GM19372 (cell line): ENCODE data around the gene YY1.
"Not testable (repeated sequence)": the region's sequence is repeated elsewhere in the genome, so short reads cannot be mapped to it uniquely, and the experiment has no call there.

Experiments used
- ATAC-seq: cut with Tn5 transposase; IDR thresholded peaks from one replicate; pipeline ENCODE4 v1.9.1; 2021; ENCODE audit warnings: mild to moderate bottlenecking, low read depth, moderate library complexity; ENCODE audit not compliant: unreplicated experiment

The YY1 gene

DNA sequence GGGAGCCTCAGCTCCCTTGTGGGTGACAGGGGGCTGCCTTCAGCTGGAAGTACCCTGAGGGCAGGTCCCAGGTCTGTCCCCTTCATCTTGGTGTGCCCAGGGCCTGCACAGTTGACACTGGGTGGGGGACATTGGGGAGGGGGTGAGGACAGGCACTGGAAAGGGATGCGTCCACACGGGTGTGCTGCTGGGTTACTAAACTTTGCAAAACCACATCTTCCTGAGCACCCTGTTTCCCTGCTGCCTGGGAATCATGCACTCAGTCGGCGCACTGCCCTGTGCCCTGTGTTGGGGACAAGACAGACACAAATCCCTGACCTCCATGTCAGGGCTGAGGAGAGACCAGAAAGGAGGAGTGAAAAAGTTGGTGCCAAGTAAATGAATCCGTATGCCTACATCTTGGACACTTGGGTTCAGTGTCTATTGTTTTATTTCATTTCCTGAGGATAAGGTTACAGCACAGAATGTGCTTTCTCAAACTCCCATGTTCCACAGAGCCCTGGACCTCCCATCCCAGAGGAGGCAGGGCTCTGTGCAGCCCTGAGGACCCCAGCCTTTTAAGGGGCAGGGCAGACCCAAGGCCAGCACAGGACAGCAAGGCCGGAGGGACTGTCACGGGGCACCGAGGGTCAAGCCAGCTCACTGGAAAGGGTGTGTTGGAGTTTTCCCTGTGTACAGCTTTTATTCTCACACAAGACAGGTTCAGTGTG, 70.2 kb downstream of the YY1 start:
- ATAC-seq, result no peak

DNA sequence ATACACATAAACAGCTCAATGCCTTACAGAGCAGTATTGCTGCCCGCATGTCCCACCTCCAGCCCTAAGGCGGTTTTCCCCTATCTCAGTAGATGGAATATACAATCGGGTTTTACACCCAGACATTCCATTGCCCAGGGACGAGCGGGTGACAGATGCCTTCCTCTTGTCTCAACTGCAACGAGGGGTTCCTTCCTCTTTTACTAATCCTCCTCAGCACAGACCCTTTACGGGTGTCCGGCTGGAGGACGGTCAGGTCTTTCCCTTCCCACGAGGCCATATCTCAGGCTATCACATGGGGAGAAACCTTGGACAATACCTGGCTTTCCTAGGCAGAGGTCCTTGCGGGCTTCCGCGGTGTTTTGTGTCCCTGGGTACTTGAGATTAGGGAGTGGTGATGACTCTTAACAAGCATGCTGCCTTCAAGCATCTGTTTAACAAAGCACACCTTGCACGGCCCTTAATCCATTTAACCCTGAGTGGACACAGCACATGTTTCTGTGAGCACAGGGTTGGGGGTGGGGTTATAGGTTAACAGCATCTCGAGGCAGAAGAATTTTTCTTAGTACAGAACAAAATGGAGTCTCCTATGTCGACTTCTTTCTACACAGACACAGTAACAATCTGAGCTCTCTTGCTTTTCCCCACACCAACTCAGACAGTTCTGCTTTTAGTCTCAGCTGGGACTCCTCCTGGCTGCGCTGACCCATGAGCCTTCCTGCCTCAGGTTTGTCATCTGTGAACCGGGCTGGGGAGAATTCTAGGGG, 73.3 kb downstream of the YY1 start:
- not testable (repeated sequence) for ATAC-seq

DNA sequence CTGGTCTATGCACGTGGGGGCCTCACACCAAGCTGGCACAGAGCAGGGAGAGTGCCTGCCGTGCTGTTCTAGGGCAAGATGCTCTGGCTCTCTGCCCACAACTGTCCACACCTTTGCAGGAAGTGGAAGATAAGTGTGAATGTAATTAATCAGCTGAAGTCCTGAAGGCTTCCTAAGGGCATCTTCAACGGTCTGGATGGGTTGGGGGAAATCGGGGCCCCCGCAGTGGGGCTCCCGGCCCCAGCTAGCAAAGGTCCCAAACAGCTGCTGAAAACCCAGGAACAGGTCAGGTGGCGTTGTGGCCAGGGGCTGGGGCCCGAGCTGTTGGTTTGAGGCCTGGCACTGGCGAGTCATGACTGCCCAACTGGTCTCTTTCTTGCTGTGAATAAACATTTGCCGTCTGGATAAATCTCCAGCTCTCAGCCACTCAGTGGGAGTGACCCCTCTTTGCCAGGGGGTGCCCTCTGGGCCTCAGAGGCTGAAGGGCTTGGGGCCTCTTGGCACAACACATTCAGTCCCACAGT, 74.0 kb downstream of the YY1 start:
- no peak for ATAC-seq

GRCh38 chr14:100313464-100314230, 74.7 kb downstream of the YY1 start:
- ATAC-seq, result no peak

DNA sequence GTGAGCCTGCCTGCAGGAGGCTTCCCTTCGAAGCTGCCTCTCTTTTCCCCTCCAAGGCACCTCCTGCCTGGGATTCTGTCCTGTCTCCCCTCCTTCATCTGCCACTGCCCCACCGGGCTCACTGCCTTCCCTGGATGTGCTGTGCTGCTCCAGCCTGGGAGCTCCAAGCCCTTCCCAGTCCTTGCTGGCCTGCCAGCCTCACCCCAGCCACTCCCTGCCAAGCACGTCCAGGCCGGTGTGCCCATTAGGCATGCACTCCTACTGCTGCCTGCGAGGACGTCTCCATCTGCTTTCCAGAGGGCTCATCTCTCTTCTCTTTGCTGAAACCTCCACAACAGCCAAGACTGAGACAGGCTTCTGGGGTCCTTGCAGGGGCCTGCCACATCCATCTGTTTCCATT, 75.8 kb downstream of the YY1 start:
- ATAC-seq, result no peak

DNA sequence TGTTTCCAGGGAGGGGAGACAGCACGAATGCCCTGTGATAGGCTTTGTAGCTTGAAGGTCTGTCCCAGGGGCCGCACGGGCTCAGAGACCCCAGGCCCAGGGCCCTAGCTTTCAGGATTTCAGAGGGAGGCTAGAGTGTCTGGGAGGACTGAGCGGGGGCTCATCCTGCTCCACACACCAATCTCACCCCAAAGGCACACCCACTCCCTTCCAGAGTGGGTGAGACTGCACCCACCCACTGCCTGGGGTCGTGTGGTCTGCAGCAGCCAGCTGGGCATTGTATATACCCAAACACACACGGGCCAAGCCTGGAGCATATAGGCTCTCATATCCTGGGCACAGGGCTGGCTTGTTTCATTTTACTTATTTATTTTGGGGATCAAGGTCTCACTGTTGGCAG, 78.4 kb downstream of the YY1 start:
- ATAC-seq, result no peak

DNA sequence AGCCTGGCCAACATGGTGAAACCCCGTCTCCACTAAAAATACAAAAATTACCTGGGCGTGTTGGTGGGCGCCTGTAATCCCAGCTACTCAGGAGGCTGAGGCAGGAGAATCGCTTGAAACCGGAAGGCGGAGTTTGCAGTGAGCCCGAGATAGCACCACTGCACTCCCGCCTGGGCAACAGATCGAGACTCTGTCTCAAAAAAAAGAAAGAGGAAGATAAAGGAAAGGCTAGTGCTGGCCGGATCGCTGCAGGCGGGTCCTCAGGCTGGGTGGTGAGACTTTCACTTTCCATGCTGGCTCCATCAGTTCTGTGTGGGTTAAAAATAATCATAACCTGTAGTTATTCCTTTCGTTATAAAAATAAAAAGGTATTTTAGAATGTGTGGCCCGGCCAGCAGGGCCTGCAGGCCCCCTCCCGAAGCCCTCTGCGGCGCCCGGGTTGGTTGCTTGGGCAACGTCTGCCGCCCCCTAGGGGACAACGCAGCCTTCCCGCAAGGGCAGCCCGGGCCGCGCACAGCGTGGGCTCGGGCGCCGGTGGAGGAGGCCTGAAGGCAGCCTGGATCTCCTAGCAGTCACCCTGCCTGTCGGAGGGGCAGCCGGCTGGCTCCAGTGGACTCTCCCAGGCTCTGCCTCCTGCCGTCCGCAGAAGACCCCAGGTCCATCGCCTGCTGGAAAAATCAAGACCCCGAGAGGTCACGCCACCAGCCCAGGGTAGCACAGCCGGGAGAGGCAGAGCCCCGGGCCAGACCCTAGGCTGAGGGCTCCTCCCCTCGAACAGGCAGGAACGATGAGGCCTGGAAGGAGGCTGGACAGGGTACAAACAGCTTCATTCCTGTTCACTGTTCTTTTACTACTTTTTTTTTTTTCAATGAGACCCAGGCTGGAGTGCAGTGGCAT, 79.2 kb downstream of the YY1 start:
- ATAC-seq, result peak; percentile 89

GRCh38 chr14:100320157-100320856, 81.4 kb downstream of the YY1 start:
- ATAC-seq, result no peak

DNA sequence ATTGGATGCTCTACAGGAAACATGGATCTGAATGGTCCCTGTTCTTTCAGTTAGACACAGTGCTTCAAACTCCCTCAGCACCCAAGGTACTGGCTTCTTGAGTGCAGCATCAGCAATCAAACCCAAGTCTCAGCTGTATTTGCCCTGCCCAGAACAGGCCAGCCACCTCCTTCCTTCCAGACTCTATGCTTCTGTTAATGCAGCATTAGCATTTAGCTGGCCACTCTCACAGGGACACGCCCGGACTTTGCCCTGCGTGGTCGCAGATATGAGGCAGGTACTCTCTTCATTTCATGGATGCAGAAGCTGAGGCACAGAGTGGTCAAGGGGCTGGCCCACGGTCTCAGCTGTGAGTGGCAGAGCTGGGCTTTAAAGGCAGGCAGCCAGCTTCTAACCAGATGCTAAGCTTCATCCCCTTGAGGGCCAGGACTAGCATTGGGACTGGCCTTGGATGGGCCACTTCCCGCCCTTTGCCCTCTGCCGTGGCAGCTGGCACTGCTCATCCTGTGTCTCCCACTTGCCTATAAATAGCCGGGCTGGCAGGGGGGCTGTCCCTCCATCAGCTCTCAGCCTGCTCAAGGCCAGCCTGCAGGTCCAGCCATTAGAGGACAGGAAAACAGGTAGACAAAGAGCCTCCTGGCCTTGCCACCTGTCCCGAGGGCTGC, 82.7 kb downstream of the YY1 start:
- no peak for ATAC-seq

- ATAC-seq, result no peak
Observed at GRCh38 chr14:100322138-100322957, 83.4 kb downstream of the YY1 start.

- ATAC-seq, result no peak
Observed at GRCh38 chr14:100323121-100323941, 84.4 kb downstream of the YY1 start, which contains the start of gene SLC25A47. TSS of gene SLC25A47 (plus strand) at chr14:100323339. CDS start at chr14:100323415, 76 bp downstream.

- no peak for ATAC-seq
Observed at GRCh38 chr14:100323942-100324307, 85.0 kb downstream of the YY1 start.

DNA sequence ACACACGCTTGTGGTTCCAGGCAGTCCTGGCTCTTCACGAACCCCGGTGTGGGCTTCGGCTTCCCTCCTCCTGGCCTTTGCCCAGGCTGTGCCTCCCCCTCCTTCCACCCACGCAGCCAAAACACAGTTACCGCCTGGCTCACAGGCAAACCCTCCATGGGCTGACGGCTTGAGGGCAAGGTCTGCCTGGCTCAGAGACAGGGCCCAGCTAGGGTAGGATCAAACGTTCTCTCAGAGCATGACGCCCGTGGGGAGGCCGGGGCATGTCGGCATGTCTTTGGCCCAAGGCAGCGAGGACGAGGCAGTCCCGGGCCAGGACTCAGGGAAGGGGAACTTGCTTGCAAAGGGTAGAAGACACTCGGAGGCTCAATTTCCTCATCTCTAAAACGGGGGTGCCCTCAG, 86.3 kb downstream of the YY1 start:
- ATAC-seq, result no peak

DNA sequence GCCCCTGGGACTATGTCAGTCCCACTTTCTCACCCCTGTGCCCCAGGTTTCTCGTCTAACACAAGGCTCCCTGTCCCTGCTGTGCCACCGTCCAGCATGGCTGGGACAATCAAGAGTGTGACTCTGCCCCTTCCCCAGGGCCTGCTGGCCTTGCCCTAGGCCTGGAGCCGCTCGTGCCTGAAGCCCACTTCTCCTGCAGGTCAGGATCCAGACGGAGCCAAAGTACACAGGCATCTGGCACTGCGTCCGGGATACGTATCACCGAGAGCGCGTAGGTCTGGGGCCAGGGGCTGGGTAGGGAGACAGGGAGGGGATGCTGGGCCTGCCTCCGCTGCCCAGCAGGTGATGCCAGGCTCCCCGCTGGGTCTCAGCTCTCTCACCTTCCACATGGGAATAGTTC, 87.0 kb downstream of the YY1 start:
- ATAC-seq, result no peak

GRCh38 chr14:100327128-100327527, 88.2 kb downstream of the YY1 start:
- ATAC-seq, result no peak

- no peak for ATAC-seq
Observed at GRCh38 chr14:100328495-100329163, 89.7 kb downstream of the YY1 start.
